H1 (cell line): ENCODE measurements around the gene WNK3. TPM values are rescaled to one million over a fixed set of nuclear protein-coding genes. Genes with fewer than 3 reads are reported as not detected.

ENCODE experiments used
- BCL11A ChIP-seq, 2 experiments: IDR thresholded peaks; one replicate each; pipeline ENCODE4 v1.6.1; 2011; ENCODE audit warnings: low read depth in 2 of 2, low read length in 2 of 2, mild to moderate bottlenecking in 2 of 2
- CHD2 ChIP-seq: IDR thresholded peaks from 2 replicates; pipeline ENCODE4 v1.6.1; 2012; ENCODE audit warnings: low read length, improper control_type of control experiment
- KDM1A ChIP-seq: fragments of 200-600, 300-600 bp; sonication (generic); IDR thresholded peaks from 2 replicates; pipeline ENCODE4 v1.7.1; 2016; ENCODE audit warnings: mild to moderate bottlenecking, low read length, borderline replicate concordance
- SRF ChIP-seq: IDR thresholded peaks from 2 replicates; pipeline ENCODE4 v1.6.1; 2011; ENCODE audit warnings: mild to moderate bottlenecking, low read depth, low read length, moderate library complexity
- polyA plus RNA-seq, 7 experiments: library from polyadenylated mRNA; depleted of rRNA in 3 of 7; stranded (reverse) in 5 of 7; unstranded in 2 of 7; fragments of >200 nt in 5 of 7; fragments of 200-250 nt in 2 of 7; gene quantifications; 1 replicate in 5 of 7; 2 replicates in 1 of 7; 4 replicates in 1 of 7; pipeline versions ENCODE4 v1.2.1 to v1.2.3, GENCODE V29; 2011 to 2013; ENCODE audit warnings: missing spikeins in 2 of 7, mixed read lengths in 2 of 7
- total RNA-seq: library from RNA; stranded (reverse); fragmentation: NEBNext Ultra II Directional; extraction: Animal tissue kit (Norgen Biotek cat#: 25700); gene quantifications from 2 replicates; pipeline ENCODE4 v1.2.1, GENCODE V29; 2021

WNK3 gene
- total and polyA plus RNA-seq, 2 of the 8 experiments (the other 6 are each of a cell fraction or from before 2014, with no cell fraction given): 5.5 to 37.5 TPM

- TF ChIP-seq KDM1A: no peak
- TF ChIP-seq CHD2: no peak
- TF ChIP-seq BCL11A (IDR thresholded peaks at IDR 0.05; ENCODE audit: low read depth in 2 of 2, low read length in 2 of 2): no peak
- no peak for TF ChIP-seq SRF
Observed at GRCh38 chrX:54320067-54320466, 37.8 kb downstream of the WNK3 start (continued).
